ENCODE data around the gene CRYBG1. TPM values are rescaled to one million over a fixed set of nuclear protein-coding genes. Genes with fewer than 3 reads are reported as not detected.

CRYBG1 gene
- total and polyA plus RNA-seq, 2 donors (not counting 3 experiments of a cell fraction or from before 2014, with no cell fraction given) = 4.1 to 30.1 TPM

- dilution Hi-C loops (cut with MboI; ENCODE audit: extremely low pct_ligation_motif_present, low sequenced_read_pairs) (no loop called here), intact Hi-C loops (cut with micrococcal nuclease) (loop anchor here (1.0 to 5.0 kb wide), 4 partner anchors 36 to 518 kb away; partner anchors contain the start of genes QRSL1 and RTN4IP1)
- DNase-seq (ENCODE audit: low read depth, low spot score) (no peak), FAIRE-seq (no peak)
- Histone ChIP-seq H3K4me1 (ENCODE audit: control insufficient read depth, extremely low read depth, insufficient read depth, low read length) (peaks cover 33% of the 10 kb centered on the region), H3K9ac (replicated peaks; ENCODE audit: extremely low read depth, insufficient read depth, low read length) (no peak overlapping the region), H2AFZ (ENCODE audit: low read depth, low read length) (peak overlapping the region; percentile 51), H3K4me3 (replicated peaks in 1 of 3; ENCODE audit: insufficient read depth in 1 of 3, low read depth in 1 of 3, low read length in 3 of 3) (peak overlapping the region; percentile 14 to 57 (median 39)), H3K27me3 (ENCODE audit: control insufficient read depth in 2 of 2, insufficient read depth in 2 of 2, low read length in 2 of 2) (peaks cover 31 to 42% of the 10 kb centered on the region in 2 experiments), H4K20me1 (replicated peaks; ENCODE audit: control insufficient read depth, extremely low read depth, insufficient read depth, low read length) (no peaks in the 10 kb centered on the region), H3K9me3 (replicated peaks; ENCODE audit: control insufficient read depth, insufficient read depth, low read length) (no peaks in the 10 kb centered on the region), H3K27ac (ENCODE audit: insufficient read depth, low read depth, low read length) (no peak overlapping the region), H3K79me2 (ENCODE audit: control insufficient read depth, insufficient read depth, low read length) (no peaks in the 10 kb centered on the region), H3K4me2 (ENCODE audit: insufficient read depth, low read length) (peak overlapping the region; percentile 84), H3K9me1 (replicated peaks; ENCODE audit: control insufficient read depth, extremely low read depth, insufficient read depth, low read length) (no peaks in the 10 kb centered on the region), H3K36me3 (ENCODE audit: control insufficient read depth in 2 of 2, extremely low read depth in 1 of 2, insufficient read depth in 2 of 2, low read length in 2 of 2) (no peaks in the 10 kb centered on the region)
- POLR2A ChIA-PET = no interaction called here
- BruUV-seq (replicated peaks) = no TSS peak
- no peak for TF ChIP-seq FOS (IDR thresholded peaks at IDR 0.05; ENCODE audit: borderline replicate concordance, insufficient read depth, low read length)
- TF ChIP-seq, protein P1, sequence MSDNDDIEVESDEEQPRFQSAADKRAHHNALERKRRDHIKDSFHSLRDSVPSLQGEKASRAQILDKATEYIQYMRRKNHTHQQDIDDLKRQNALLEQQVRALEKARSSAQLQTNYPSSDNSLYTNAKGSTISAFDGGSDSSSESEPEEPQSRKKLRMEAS (IDR thresholded peaks at IDR 0.05; ENCODE audit: insufficient read depth, insufficient read length) = no peak
- TF ChIP-seq POLR2AphosphoS5 (IDR thresholded peaks at IDR 0.05; ENCODE audit: insufficient read depth, low read depth, low read length) = no peak
- no peak for TF ChIP-seq JUN (IDR thresholded peaks at IDR 0.05; ENCODE audit: borderline replicate concordance, insufficient read depth, insufficient read length, low read depth)
- TF ChIP-seq CTCF (IDR thresholded peaks at IDR 0.05; ENCODE audit: extremely low read depth in 1 of 2, insufficient read depth in 1 of 2, low read depth in 1 of 2, low read length in 2 of 2) = peak in 1 of 2 donors; percentile 3
- no peak for TF ChIP-seq POLR2A (IDR thresholded peaks at IDR 0.05; ENCODE audit: low read depth, low read length)
- TF ChIP-seq MYC (IDR thresholded peaks at IDR 0.05; ENCODE audit: low read depth, low read length) = no peak
- TF ChIP-seq EZH2 (IDR thresholded peaks at IDR 0.05; ENCODE audit: borderline replicate concordance, low read depth, low read length, severe bottlenecking) = peak; percentile 88
- TF ChIP-seq GATA2 (IDR thresholded peaks at IDR 0.05; ENCODE audit: insufficient read depth, insufficient read length, low read depth, low read length) = no peak
- CTCF ChIA-PET = interaction anchor here (0.6 to 6.9 kb wide), 8 partner anchors 24 to 171 kb away, joined by 3 to 62 read pairs (median 4); no protein-coding TSS in a partner anchor
Observed at GRCh38 chr6:106510090-106510970, 149.8 kb downstream of the CRYBG1 start.
